CD4-positive, alpha-beta T cell treated with Interleukin-2 at 100 ng/mL for 4 hours (primary cell): ENCODE data around the gene CXorf58.
"Not testable (repeated sequence)": the region's sequence is repeated elsewhere in the genome, so short reads cannot be mapped to it uniquely, and the experiment has no call there.

Experiments
- DNase-seq: peaks from one replicate; pipeline ENCODE4 v3.0.0-alpha.2; 2020; ENCODE audit warnings: low spot score

CXorf58 gene

DNA sequence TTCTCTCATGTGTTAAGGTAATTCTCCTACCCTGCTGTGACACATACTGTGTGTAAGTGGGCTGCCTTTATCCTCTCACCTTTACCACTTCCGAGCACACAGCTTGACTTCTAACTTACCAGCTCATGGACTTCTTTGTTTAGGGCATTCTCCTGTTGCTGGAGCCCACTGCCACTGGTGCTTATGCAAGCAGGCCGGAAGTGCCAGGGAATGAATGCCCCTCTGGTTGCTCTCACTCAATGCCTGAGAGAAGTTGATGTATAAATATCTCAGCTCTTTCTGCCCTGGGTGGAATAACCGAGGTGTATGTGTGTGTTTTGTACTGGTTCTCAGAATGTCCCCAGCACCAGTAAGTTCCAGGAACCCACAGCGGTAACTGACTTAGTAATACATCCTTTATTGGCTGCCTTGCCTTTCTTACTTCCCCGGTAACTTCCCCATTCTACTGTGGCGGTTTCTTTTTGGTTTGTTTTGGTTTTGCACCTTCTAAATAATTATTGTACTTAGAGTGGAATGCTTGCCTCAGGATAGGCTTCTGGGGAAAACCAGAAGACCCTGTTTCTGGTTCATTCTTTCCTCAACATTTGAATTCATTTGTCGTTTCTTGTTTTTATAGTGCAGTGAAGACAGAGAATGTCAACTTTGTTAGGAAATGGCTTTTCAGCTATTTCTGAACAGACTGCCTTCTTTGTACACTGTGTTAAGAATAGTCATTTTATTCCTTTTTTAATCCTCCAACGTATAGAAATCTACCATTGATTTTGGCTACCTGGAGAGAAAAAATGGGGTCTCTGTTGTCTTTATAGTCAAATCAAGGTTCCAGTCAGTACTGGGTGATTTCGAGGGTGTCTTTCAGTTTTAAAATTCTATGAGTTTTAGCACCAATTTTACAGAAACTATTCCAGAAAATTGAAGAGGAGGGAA, 45.4 kb downstream of the CXorf58 start:
- DNase-seq = peak; percentile 70

- no peak for DNase-seq
Observed at GRCh38 chrX:23953908-23954269, 46.1 kb downstream of the CXorf58 start.

DNA sequence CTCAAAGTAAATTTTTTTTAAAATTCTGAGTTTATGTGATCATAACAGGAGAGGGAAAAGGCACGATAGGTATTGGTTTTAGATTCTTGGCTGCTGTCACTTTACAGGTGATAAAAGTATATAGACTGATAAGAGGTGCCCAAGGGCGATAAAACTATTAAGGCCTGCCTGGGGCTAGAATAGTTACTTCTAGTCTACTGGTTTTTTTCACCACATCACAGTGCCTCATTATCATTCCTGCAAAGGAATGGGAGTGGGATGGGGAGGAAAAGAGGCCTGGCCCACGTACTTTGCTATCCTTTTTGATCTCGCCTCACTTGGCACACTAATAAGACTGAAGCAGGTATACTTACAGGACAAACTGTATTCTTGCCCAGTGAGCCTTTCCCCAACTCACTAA, 46.6 kb downstream of the CXorf58 start:
- DNase-seq = no peak

- peak; percentile 0 for DNase-seq
Observed at GRCh38 chrX:23959781-23960180, 52.0 kb downstream of the CXorf58 start.

DNA sequence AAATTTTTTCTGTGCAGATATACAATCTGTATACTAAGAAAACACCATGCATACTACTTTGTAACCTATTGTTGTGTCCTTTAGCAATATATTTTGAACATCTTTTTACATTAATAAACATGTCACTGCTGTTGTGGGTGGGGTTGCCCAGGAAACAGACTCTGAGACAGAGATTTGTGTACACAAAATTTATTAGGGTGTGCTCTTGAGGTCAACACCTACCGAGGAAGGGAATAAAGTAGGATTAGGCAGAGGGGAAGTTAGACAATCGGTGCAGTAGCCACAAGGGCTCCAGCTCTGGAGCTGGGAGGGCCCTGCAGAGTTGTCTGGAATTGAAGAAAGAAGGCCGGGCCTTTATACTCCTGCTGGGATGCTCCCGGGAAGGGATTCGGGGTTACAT, 56.4 kb downstream of the CXorf58 start:
- no peak for DNase-seq

DNA sequence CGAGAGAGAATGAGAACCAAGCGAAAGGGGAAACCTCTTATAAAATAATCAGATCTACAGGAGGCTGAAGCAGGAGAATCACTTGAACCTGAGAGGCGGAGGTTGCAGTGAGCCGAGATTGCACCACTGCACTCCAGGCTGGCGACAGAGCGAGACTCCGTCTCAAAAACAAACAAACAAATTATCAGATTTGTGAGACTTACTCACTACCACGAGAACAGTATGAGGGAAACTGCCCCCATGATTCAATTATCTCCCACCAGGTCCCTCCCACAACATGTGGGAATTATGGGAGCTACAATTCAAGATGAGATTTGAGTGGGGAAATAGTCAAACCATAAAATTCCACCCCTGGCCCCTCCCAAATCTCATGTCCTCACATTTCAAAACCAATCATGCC, 57.8 kb downstream of the CXorf58 start:
- DNase-seq = not testable (repeated sequence)

- DNase-seq = no peak
Observed at GRCh38 chrX:23978491-23978890, 70.7 kb downstream of the CXorf58 start.

DNA sequence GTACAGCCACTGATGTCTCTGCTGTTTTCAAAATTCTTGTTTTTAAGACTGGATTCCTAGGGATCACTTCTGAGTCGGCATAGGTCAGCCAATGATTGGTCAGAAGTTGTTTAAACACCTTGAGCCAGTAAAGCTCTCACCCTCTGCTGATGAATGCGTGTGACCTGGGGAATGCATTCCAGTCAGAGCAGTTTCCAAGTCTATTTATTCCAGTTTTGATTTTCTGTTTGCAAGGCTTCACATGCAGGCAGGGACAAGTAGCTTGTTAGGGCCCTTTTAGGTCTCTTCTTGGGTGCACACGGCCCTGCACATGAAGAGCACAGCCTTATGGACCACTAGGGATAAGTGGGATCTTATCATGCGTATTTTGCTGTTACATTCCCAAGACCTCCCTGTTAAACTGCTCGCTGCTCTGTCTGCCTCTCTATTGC, 72.2 kb downstream of the CXorf58 start:
- no peak for DNase-seq

DNA sequence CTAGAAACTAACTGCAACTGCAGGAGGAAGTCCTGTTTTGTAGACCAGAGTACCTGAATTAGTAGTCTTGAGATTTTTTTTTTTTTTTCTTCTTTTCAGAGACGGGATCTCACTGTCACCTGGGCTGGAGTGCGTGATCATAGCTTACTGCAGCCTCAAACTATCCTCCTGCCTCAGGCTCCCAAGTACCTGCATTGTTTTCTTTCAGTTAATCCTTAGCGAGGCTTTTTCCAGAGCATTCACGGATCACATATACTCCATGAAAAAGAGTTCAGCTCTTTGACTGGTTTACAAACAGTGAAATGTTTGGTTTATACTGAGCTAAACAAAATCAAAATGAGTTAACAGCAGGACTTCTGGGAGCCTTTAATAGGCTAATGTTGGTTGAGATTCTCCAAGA, 73.4 kb downstream of the CXorf58 start:
- DNase-seq = no peak

DNA sequence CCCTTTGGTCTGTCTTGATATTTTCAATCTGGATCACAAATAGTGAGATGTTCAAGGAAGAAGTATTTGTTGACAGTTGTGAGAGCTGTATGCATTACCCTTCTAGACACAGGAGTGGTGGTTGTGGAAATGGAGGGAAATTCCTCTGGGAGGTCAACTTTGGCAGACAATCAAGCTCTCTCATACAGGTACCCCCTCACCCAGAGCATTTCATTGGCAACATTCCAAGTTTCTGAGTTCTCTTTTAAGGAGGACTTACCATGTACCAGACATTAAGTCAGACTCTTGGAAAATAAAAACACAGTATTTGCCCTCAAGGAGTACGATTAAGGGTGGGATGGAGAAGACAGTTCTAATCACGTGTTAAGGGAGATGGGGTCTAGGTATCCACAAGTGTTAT, 73.9 kb downstream of the CXorf58 start:
- no peak for DNase-seq

DNA sequence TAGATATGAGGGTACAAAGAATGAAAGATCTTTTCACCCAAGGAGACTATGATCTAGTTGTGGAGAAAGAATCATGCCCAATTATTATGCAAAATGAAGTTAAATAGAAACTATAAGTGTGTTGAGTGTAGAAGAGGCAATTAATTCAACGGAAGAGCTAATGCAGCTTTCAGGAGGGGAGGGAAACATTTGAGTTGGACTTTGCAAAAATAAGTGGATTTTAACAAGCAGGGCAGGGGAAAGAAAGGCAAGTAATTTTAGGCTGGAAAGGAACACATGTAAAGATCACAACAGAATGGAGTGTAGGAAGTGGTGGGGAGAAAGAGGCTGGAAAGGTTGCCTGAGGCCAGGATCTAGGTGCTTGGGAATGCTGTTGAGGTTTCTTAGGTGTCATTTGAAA, 75.1 kb downstream of the CXorf58 start:
- no peak for DNase-seq
